GM23248 (cell line): ENCODE data around the gene HACE1.

ENCODE experiments used
- EZH2 ChIP-seq: fragments of 200-600 bp; sonication (generic); IDR thresholded peaks from 2 replicates; pipeline ENCODE4 v1.6.1; 2018; ENCODE audit warnings: antibody characterized with exemption, mild to moderate bottlenecking; ENCODE audit not compliant: insufficient read depth, poor library complexity, severe bottlenecking
- EZH2phosphoT487 ChIP-seq: fragments of 200-600 bp; sonication (generic); IDR thresholded peaks from 2 replicates; pipeline ENCODE4 v1.6.1; 2018; ENCODE audit warnings: antibody characterized with exemption, moderate library complexity, mild to moderate bottlenecking, low read depth; ENCODE audit not compliant: insufficient read depth

- TF ChIP-seq EZH2, result no peak
- no peak for TF ChIP-seq EZH2phosphoT487
Observed at GRCh38 chr6:104705095-104705707, 154.5 kb downstream of the HACE1 start.
